Sigmoid colon (tissue), 4 donors: ENCODE measurements around the gene CABP2.
"Not testable (repeated sequence)": the region's sequence is repeated elsewhere in the genome, so short reads cannot be mapped to it uniquely, and the experiment has no call there.

Source experiments
- CTCF ChIP-seq, 4 experiments: fragments of 450-650 bp in 3 of 4; fragments of 200-600 bp in 1 of 4; IDR thresholded peaks; one replicate each; pipeline ENCODE4 v1.5.1; 2016 to 2019; ENCODE audit warnings: antibody characterized with exemption in 4 of 4, mild to moderate bottlenecking in 3 of 4, moderate library complexity in 2 of 4
- EP300 ChIP-seq, 4 donors: sonication (generic); formaldehyde crosslinking; IDR thresholded peaks; one replicate each; pipeline ENCODE4 v1.6.1; 2017; ENCODE audit warnings: antibody characterized with exemption in 4 of 4
- POLR2A ChIP-seq, 2 donors: fragments of 450-650 bp; IDR thresholded peaks; one replicate each; pipeline ENCODE4 v1.6.1; 2016; ENCODE audit warnings: antibody characterized with exemption in 2 of 2, mild to moderate bottlenecking in 2 of 2, moderate library complexity in 2 of 2
- POLR2AphosphoS5 ChIP-seq, 4 donors: sonication (generic); formaldehyde crosslinking; IDR thresholded peaks; one replicate each; pipeline ENCODE4 v1.6.1; 2017; ENCODE audit warnings: antibody characterized with exemption in 4 of 4

- TF ChIP-seq POLR2A, CTCF, POLR2AphosphoS5, EP300 (IDR thresholded peaks at IDR 0.05): not testable (repeated sequence)
Measured at GRCh38 chr11:67548112-67548511, 24.9 kb upstream of the CABP2 start.
